ENCODE results near the gene CBX4.

The CBX4 gene

GRCh38 chr17:79785900-79786810, 53.1 kb downstream of the CBX4 start:
- no peak for DNase-seq (ENCODE audit: low read depth)

GRCh38 chr17:79785017-79785899, 54.0 kb downstream of the CBX4 start:
- no peak for DNase-seq (ENCODE audit: low read depth)

- no peak for DNase-seq (ENCODE audit: low read depth)
Observed at GRCh38 chr17:79784353-79785016, 54.8 kb downstream of the CBX4 start.

GRCh38 chr17:79783891-79784290, 55.3 kb downstream of the CBX4 start:
- DNase-seq (ENCODE audit: low read depth) = no peak

All from CMK (cell line).